H1 (cell line): ENCODE measurements around the gene MDFI.

ENCODE experiments used
- ATF3 ChIP-seq: IDR thresholded peaks from 2 replicates; pipeline ENCODE4 v1.6.1; 2011; ENCODE audit warnings: low read depth, mild to moderate bottlenecking, low read length; ENCODE audit not compliant: insufficient read depth
- CBX8 ChIP-seq: fragments of 300-800, 300-1000 bp; sonication (generic); IDR thresholded peaks from 2 replicates; pipeline ENCODE4 v1.7.1; 2016; ENCODE audit warnings: low read depth, low read length, borderline replicate concordance
- CTCF ChIP-seq, 3 experiments: IDR thresholded peaks; 1 replicate in 2 of 3; 2 replicates in 1 of 3; pipeline versions ENCODE4 v1.5.1 to v1.6.1; 2011; ENCODE audit warnings: low read length in 3 of 3, mild to moderate bottlenecking in 3 of 3, inconsistent platforms in 2 of 3, low read depth in 1 of 3, moderate library complexity in 1 of 3; ENCODE audit not compliant: insufficient read depth in 1 of 3; ENCODE audit errors: control extremely low read depth in 1 of 3
- SRF ChIP-seq: IDR thresholded peaks from 2 replicates; pipeline ENCODE4 v1.6.1; 2011; ENCODE audit warnings: mild to moderate bottlenecking, low read depth, low read length, moderate library complexity
- YY1 ChIP-seq: IDR thresholded peaks from 2 replicates; pipeline ENCODE4 v1.6.1; 2011; ENCODE audit warnings: low read depth, mild to moderate bottlenecking, low read length

GRCh38 chr6:41625442-41625841 lies 12.8 kb upstream of the MDFI start:
- TF ChIP-seq CTCF (IDR thresholded peaks at IDR 0.05; ENCODE audit: control extremely low read depth in 1 of 3, insufficient read depth in 1 of 3, low read depth in 1 of 3, low read length in 3 of 3) (no peak), YY1 (no peak), SRF (no peak), ATF3 (no peak), CBX8 (no peak)
